ENCODE measurements around the gene AOAH.
"Not testable (repeated sequence)": the region's sequence is repeated elsewhere in the genome, so short reads cannot be mapped to it uniquely, and the experiment has no call there.

Gene AOAH

DNA sequence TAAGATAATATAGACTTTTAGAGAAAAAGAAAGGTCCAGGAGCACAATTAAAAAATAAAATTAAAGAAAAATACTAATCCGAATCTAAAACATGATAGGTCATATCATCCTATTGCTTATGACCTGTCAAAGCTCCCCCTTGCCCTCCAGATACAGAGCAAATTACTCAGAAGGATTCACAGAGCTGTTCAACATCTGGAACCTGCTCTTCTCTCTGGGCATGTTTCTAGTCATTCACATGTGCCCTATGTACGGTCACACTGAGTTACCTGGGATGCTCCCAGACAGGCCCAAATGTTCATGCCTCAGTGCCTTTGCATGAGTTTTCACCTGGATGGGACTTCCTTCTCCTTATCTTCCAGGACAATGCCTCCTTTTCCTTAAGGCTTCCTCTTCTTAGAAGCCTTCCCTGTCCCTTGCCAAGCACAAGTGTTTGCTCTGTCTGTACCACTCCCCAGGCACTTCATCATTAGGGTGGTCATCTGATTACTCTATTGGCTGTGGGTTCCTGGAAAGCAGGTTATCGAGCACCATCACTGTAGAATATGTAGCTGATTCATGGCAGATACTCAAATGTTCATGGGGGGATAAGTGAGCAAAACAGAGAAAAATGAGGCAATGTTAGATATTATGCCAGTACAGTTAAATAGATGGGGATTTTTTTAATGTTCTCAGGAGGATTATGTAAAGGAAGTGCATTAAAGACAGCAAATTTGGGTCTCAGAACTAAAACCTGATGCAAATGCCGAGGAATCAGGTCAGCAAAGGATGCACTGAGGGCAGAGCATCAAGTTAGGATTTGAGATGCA is 12.0 kb upstream of the AOAH start:
- DNase-seq (ENCODE audit: low spot score): peak; percentile 60

DNA sequence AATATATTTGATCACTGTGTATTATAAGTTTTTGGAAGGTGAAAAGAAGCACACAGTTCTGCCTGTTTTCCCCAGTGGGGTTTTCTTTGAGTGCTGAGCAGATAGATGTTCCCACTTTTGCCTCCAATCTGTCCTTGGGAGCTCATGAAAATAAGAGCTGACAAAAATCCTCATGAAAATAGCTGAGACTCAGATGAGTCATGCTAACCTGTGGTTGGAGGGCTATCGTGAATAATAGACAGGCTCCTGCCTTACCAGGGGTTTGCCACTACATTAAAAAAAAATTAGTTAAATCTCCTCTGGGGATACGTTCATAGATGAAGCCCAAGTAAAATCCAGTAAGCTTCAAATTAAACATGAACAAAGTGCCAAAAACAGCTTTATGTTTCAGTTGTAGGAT is 10.9 kb upstream of the AOAH start:
- DNase-seq (ENCODE audit: low spot score): peak; percentile 36

DNA sequence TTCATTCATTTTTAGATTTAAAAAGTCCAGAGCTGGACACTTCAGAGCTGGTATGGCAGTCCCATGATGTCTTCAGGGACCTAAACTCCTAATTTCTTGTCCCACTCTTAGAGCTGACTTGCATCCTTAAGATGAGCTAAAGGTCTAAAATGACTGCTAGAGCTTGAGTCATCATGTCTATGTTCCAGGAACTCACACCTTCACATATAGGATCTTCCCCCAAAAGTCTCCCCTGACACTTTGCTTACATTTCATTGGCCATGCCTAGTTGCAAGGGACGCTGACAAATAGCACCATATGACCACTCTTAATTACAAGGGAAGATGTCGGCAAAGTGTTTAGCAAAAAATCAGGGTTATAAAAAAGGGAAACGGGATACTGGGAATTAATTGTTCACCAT is 10.4 kb upstream of the AOAH start:
- DNase-seq (ENCODE audit: low spot score): peak; percentile 56

DNA sequence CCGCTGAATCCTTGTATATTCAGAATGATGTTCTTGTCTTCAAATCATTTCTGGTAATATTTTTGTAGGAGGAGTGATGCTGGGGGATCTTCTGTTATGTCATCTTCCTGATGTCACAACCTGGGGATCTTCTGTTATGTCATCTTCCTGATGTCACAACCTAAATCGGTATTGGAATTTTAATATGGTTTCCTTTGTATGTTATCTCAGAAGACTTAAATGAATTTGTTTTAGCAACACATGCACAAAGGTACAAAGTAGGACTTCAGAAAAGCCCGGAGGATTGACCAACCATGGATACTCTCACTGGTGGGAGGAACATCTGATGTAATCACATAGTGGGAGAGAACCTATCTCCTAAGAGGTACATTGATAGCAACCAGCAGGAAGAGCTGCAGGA is 9.1 kb upstream of the AOAH start:
- no peak for DNase-seq (ENCODE audit: low spot score)

DNA sequence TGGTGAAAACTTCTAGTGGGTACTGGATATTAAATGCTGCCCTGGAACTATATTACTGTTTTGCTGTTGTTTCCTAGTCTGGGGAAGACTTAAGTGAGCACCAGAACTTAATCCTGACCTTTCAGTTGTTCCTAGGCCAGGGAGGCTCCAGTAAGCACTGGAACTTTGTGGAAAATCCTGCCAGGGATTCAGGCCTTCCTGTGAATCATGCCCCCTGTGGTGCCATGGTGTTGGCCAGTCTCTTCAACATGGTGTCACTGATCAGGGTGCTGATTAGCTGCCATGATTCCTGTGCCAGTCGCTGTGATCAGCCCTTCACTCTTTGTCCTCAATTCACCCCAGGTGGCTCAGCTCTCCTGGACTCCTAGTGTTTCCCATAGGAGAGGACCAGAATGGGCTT is 8.5 kb upstream of the AOAH start:
- DNase-seq (ENCODE audit: low spot score): no peak

DNA sequence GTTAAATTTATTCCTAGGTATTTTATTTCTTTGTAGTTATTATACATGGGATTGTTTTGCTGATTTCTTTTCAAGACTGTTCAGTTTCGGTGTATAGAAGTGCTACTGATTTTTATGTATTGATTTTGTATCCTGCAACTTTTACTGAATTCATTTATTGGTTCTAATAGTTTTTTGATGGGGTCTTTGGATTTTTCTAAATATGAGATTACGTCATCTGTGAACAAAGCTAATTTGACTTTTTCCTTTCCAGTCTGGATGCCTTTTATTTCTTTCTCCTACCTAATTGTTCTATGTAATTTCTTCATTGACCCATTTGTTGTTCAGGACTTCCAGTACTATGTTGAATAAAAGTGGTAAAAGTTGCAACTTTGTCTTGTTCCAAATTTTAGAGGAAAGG is 5.8 kb upstream of the AOAH start:
- DNase-seq (ENCODE audit: low spot score): no peak

DNA sequence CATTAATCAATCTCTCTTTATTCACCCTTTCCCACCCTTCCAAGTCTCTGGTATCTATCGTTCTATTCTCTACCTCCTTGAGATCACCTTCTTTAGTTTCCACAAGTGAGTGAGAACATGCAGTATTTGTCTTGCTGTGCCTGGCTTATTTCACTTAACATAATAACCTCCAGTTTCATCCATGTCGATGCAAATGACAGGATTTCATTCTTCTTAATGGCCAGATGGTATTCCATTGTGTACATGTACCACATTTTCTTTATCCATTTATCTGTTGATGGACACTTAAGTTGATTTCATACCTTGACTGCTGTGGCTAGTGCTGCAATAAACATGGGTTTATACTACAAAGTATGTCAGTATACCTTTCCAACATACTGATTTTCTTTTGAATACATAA is 3.8 kb upstream of the AOAH start:
- DNase-seq (ENCODE audit: low spot score): no peak

DNA sequence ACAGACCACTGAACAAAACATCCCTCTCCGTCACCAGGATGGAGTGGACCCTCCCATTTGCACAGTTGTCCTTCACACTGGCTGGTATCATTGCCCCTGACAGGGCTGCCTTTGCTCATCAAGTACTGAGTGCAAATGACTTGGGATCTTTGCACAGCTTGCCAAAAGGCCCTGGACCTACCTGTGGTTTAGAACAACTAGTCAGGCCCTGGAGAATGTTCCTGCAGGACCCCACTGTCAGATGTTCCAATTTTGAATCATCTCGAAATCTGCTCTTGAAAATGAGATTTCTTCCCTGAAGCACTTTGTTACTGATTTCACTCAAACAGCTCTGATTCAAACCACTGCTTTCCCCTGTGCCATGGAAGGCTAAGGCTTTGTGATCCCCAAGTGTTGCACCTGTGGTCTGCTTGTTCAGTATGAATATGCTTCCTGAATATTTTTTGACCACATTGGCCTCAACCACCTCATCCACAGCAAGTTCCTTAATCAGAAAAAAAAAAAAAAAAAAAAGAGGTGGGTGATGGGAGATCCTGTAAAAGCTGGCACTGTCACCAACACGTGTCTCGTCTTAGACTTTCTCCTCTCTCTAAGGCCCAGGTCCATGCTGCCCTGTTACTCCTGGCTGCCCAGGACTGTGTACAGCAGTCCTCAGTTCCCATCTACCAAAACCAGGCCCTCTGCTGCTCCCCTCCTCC is 2.7 kb upstream of the AOAH start:
- DNase-seq (ENCODE audit: low spot score): peak; percentile 93

DNA sequence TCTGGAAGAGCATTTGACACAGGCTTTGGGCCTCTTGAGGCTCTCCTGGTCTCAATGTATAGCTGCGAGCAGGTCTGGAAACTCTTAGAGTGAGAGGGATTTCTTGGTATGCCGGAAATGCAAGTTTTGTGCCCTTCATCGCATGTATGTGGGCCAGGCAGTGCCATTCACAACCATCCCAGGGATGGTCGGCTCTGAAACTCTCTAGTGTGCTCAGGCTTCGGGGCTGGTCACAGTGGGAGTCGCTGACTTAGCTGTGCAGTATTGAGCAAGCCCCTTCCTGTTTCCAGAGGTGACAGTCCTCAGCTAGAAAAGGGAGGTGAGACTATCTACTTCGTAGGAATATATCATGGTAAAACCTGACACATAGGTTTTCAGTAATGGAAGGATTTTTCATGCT is 2.0 kb upstream of the AOAH start:
- DNase-seq (ENCODE audit: low spot score): peak; percentile 65

DNA sequence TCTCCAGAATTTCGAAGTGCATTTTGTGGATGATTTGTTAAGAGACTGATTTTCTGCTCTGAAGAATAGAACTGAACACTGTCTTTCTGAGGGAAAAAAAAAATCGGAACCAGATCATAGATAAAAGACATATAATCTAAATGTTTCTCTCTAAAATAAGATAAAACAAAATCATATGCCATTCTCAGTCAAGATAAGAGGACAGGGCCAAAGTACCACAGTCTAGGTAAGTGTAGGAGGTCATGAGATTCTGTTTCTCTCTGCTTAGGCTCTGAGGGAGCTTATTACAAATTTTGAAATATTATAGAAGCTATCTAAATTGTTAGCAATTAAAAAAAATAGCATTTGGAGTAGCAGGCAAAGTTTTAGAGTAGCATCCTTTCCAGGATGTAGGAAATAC is 702 bp upstream of the AOAH start:
- no peak for DNase-seq (ENCODE audit: low spot score)

DNA sequence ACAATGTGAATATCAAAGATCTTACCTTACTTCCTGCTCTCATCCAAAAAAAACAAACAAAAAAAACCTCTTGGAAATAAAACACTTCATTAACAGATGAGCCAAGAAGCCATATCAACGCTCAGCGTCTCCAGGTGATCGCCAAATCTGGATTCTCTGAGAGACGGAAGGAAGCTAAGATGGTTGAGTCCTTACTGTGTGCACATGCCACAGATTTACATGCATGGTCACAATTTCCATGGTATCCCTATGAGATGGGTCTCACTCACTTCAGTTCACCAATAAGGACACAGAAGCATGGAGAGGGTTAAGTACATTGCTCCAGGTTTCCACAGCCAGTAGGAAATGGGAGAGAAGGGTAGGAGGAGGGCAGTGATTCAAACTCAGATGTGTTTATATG is 1.0 kb downstream of the AOAH start:
- DNase-seq (ENCODE audit: low spot score): no peak

DNA sequence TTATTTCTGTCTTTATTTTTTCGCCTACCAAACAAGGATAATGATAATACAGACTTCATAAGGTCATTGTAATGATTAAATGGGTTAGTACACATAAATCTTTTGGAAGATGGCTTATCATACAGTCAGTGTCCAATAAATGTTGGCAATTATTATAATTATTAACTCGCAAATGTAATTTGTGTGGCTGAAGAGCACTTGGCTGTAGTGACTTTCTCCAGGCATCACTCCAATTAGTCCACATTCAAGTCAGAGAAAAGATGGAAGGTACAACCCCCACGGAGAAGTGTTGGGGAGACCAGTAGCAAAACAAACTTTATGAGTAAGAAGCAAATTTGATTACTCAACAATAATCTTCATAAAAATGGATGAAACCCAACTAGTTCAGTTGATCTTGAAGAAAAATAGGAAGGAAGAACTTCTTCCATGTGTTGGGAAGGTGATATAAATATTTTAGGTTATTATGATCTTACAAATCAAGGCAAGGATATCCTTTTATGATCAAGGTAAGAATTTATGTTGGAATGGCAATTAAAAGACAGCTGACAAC is 5.1 kb downstream of the AOAH start:
- DNase-seq (ENCODE audit: low spot score): no peak

DNA sequence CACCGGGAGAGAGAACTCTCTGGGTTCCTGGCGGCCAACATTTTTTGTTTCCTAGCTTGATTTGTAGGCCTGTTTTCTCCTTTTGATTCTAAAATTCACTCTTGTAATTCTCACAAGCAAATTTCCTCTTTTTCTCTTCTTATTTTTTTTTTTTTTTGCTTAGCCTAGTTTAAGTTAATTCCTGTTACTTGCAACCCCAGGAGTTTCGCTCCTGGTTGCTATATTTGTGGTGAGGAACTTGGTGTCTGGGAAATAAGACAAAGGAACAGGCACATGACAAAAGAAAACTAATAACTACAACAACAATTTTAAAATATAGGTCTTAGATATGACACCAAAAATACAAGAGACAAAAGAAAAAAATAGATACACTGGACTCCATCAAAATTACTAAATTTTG is 6.7 kb downstream of the AOAH start:
- DNase-seq (ENCODE audit: low spot score): no peak

DNA sequence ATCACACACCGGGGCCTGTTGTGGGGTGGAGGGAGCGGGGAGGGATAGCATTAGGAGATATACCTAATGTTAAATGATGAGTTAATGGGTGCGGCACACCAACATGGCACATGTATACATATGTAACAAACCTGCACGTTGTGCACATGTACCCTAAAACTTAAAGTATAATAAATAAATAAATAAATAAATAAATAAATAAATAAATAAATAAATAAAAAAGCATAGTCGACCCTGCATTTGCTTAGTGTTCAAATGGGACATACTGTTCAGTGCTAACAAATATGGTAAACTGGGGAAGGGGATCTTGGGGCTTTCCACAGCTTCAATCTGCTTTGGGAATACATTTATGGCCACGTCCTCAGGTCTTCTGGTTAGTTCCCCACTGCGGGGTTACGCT is 7.5 kb downstream of the AOAH start:
- DNase-seq (ENCODE audit: low spot score): not testable (repeated sequence)

DNA sequence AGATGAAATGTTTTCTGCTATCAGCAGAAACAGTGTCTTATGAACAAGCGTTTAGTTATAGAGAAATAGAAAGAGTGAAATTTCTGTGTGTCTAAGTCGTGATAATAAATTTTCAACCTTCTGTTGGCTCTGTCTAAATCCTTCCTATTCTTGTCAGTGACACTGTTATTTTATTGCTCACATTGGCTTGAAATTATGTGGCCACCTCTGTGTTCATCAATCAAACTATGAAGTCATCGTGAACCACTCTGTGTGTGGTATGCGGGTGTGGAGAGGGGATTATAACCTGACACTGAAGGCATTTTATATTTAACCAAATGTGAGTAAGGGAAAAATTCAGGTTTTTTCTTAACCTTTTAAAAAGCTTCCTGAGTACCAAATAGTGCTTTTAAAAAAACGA is 12.3 kb downstream of the AOAH start:
- DNase-seq (ENCODE audit: low spot score): no peak

DNA sequence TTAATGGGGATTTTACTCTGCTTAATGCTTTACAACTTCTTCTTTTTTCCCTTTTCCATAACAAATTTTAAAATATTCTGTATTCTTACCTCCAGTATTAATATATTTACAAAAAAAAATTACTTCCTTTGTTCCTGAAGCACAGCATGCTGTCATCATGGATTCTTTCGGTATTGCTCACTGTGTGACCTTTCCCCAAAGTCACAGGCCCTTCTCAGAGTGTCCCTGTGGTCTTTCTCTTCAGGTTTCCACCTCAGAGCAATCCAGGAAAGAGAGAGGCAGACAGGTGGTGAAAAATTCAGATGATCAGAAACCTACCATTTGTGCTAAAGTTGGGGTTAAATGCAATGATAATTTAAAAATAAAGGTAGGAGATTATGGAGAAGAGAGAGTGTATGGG is 13.0 kb downstream of the AOAH start:
- DNase-seq (ENCODE audit: low spot score): no peak

DNA sequence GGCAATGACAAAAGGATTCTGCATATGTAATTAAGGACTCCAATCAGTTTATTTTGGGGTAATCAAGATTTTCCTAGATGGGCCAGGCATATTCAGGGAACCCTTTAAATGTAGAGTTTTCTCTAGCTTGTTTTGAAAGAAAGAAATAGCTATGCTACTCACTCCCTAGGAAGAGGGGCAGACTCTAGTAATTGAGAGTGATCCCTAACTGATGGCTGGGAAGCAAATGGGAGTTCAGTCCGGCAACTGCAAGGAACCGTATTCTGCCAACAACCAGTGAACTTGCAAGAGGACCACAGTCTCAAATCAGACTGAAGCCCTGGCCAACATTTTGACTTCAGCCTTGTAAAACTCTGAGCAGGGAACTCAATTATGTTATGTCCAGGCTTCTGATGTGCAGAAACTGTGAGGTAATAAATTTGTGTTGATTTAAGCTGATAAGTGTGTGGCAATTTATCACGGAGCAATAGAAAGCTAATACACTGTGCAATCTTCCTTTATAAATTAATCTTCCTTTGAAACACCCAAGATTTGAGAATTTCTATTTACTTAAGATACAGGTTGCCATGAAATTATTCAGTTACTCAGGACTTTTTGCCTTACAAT is 14.0 kb downstream of the AOAH start:
- DNase-seq (ENCODE audit: low spot score): no peak

DNA sequence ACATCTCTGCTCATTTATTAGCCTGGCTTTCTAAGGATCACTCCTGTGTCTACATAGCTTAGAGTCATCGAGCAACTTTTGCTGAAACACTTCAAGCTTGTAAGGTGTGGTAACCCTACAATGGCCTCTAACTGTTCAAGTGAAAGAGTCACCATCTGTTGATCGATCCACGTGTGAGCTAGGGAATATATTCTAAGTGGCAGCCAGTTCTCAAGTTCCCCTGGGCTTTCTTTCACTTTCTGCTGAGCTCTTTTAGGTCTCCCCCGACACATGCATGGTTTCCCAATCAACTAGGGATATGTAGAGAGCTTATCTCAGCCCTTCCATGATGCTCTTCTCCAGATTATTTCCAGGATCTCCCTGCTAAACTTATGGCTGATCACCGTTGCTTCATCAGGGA is 15.5 kb downstream of the AOAH start:
- no peak for DNase-seq (ENCODE audit: low spot score)

DNA sequence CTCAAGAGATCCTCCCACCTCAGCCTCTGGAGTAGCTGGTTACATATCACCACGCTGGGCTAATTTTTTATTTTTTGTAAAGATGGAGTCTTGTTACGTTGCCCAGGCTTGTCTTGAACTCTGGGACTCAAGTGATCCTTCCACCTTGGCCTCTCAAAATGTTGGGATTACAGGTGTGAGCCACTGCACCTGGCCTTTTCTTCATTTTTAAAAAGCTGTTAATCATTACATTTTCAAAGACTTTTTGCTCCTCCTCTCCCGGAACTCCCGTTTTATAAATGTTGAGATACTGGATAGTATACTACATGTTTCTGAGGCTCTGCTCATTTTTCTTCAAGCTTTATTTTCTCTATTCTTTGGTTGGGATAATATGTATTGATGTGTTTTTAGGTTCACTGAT is 16.4 kb downstream of the AOAH start:
- no peak for DNase-seq (ENCODE audit: low spot score)

DNA sequence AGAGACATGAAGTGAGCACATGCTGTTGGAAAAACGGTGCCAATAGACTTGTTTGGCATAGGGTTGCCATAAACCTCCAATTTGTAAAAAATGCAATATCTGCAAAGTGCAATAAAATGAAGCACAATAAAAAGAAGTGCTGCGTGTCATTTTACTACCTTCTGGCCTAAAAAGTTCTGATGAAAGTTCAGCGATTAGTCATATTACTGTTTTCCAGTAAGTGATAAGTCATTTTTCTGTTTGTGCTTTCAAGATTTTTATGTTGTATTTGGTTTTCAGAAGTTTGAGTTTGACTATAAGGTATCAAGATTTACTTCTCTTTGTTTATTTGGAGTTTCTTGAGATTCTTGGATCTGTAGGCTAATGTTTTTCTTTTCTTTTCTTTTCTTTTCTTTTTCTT is 16.8 kb downstream of the AOAH start:
- peak; percentile 76 for DNase-seq (ENCODE audit: low spot score)

DNA sequence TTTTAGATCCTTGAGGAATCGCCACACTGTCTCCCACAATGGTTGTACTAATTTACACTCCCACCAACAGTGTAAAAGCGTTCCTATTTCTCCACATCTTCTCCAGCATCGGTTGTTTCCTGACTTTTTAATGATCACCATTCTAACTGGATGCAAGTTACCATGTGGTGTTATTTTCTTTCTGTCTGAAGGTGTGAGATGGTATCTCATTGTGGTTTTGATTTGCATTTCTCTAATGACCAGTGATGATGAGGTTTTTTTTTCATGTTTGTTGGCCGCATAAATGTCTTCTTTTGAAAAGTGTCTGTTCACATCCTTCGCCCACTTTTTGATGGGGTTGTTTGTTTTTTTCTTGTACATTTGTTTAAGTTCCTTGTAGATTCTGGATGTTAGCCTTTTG is 20.4 kb downstream of the AOAH start:
- DNase-seq (ENCODE audit: low spot score): not testable (repeated sequence)

DNA sequence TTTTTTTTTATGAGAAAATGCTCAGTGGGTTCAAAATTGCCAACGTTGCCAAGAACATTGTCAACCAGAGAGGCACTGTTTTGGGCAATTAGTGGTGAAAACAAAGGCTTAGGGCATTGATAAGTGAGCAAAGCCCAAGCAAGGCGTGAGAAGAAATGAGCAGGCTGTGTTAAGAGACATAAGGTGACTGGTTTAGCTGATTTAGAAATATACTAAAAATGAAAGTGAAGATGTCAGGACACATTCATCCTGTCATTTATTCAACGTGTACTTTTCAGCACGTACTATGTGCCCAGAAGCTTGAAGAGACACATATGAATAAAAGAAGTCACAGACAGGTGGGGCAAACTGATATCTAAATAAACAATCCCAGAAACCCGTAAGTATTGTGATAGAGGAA is 31.8 kb downstream of the AOAH start:
- DNase-seq (ENCODE audit: low spot score): peak; percentile 73

DNA sequence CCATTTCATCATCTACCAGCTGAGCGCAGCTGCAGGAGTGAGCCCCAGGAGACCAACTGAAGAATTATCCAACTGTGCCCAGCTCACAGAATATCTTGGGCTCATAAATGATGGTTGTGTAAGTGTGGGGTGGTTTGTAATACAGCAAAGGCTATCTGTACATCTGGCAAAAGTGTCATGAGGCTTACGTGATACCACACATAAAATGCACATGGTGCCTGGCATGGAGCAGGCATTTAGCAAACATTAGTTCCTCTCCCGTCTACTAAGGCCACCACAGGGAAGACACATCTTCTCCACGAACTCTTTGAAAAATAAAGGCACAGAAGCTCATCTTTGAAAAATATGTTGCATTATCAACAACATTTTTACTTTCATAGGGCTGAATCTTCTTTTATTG is 32.3 kb downstream of the AOAH start:
- DNase-seq (ENCODE audit: low spot score): no peak
